HL-60/S4 treated with retinoic acid at 250 ng/mL for 4 days and 3 days (cell line): ENCODE measurements around the gene PEF1.

Source experiments
- in situ Hi-C: fragments of 300-500 bp; cut with MboI; formaldehyde crosslinking; loops from 2 replicates; pipeline ENCODE4 v1.7.0; 2022; ENCODE audit warnings: low sequenced_read_pairs

The PEF1 gene

DNA sequence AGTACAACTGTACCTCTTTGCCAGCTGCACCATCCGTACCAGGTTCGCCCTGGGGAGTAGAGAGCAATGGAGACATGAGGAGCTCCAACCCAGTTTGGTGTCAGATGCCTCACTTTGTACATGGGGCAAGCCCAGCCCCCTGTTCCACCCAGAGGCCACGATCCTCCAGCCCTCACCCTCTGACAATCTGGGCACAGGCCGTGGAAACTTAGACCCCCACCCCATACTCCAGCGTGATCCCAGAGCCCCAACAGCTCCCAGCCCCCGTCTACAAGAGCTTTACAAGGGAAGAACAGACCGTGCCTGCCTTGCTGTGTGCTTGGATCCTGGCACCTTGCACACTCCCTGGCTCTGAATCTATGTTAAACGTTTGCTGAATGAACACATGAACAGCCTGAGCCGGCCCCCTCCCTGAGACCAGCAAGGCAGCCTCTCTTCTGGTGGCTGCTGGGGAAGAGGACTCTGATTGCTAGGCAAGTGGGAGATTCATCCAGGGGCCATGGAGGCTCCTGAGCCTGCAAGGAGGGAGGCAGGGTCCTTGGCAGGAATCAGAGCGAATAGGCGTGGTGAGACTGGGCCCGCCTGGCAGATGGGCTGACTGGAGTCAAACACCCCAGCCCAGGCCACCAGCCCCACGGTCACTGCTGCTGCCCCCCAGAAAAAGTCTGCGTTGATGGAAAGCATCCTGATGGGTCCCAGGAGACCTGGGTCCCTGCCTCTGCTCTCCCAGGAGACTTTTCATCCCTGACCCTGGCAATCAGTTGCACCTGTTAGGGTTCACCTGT is 12.5 kb upstream of the PEF1 start:
- in situ Hi-C loops = loop anchor here (25.0 kb wide), 1 partner anchor 305 kb away; no protein-coding TSS in a partner anchor

DNA sequence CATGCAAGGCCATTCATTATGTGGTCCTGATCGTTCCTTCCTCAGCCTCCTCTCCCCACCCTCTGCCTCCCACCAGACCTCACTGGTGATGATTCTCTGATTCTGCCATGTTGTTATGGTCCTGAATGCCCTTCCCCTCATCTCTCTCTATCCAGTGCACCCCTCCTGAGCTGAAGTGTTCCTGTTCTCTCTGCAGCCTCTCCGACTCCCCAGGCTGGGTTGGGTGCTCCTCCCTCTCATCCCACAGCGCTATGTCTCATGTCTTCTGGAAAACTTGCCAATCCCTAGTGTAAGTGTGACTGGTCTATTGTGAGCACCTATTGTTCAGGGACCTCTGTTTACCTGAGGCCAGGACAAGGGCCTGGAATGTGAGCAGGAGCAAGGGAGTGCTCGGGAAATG is 11.1 kb upstream of the PEF1 start:
- in situ Hi-C loops = loop anchor here (25.0 kb wide), 1 partner anchor 307 kb away; no protein-coding TSS in a partner anchor

DNA sequence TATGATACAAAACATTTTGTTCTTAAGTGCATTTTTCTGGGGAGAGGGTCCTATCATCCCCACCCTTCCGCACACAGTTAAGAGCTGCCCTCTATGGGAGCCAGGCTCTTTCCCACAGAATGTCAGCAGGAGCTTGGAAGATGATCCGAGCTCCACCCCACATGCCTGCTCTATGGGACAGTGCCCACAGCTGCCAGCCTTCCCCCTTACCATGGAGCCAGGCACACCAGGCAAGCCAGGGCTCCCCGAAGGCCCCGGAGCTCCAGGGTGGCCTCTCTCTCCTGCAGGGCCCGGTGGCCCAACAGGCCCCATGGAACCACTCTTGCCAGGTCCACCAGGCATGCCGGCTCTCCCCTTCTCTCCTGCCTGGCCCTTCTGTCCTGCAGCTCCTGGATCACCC is 10.4 kb upstream of the PEF1 start:
- in situ Hi-C loops = loop anchor here (25.0 kb wide), 1 partner anchor 307 kb away; no protein-coding TSS in a partner anchor

DNA sequence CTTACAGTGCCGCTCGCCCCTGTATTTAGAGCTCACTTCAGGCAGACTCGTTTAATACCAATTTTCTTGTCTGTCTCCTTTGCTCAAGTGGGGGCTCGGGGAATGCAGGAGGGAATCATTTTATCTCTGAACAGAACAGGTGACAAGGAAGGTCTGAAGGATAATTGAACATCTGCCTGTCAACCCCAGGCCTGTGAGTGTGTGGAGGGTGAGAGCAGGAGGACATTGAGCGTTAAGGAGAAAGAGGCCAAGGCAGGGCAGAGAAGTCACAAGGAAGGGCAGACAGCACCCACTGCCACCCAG is 9.7 kb upstream of the PEF1 start:
- in situ Hi-C loops = loop anchor here (25.0 kb wide), 1 partner anchor 308 kb away; no protein-coding TSS in a partner anchor

DNA sequence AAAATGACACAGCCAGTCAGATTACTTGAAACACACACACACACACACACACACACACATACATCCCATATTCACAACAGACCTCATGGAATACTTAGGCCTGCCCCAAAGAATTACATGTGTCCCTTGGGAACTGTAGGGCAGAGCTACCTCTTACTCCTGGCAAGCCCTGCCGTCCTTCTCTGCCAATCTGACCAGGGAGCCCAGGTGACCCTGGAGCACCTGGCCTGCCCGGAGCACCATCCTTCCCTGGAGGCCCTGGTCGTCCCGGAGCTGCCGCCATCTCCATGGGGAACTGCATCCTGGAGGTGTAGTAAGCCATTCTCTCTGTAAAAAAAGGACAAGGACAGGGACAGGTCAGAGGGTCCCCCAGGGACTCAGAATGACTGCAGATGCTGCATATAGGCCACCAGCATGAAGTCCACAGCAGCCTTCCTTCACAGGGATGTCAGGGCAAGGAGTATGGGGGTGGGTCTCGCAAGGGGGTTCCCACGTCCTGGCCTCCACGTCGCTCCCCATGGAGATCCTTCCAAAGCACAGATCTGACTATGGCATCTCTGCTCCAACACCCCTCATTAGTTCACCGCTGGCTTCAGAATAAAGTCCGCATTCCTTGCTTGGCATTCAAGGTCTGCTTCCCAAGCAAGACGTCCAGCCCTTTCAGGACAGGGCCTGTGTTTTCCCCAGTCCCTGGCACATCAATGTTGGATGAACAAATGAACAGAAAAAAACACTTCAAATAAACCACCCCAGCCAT is 9.2 kb upstream of the PEF1 start:
- in situ Hi-C loops = loop anchor here (25.0 kb wide), 1 partner anchor 308 kb away; no protein-coding TSS in a partner anchor

DNA sequence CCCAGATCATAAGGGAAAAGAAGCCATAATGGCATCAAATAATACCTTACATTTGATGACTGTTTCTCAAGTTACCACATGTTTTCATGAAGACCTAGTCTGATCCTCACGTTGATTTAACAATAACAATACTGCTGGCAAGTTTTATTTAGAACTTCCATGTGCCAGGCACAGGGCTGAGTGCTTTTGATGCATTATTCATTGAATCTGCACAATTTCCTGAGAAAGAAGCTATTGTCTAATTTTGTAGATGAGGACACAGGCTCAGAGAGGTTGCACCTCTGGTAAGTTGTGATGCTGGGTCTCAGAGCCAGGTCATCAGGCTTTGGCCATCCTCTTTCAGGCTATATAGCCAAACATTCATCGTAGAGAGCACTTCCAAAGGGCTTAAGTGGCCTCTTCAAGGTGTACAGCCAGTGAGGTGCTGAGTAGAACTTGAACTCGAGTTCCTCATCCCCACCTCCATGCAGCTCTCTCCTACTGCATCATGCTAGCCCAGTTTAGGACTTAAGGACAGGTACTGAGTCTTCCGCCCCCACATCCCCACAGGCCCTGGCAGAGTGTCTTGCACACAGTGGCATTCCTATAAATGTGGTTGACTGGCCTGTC is 8.3 kb upstream of the PEF1 start:
- in situ Hi-C loops = loop anchor here (25.0 kb wide), 1 partner anchor 309 kb away; no protein-coding TSS in a partner anchor

DNA sequence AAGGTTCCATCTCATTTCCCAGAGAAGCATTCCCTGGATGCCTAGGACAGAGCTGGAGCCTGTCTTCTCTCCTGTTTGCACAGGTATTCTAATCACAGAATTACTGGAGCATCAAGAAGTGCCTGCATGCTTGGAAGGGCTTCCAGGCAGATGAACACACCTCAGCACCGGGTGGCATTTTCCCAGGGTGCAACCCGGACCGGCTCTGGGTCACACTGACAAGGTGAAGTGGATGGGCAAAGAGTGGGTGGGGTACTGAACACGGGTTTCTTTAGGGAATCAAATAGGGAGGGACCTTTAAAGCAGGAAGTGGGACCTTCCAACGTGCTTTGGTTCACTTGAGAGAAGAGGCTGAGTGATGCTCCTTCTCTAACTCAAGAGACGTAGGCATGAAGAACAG is 7.1 kb upstream of the PEF1 start:
- in situ Hi-C loops = loop anchor here (25.0 kb wide), 1 partner anchor 311 kb away; no protein-coding TSS in a partner anchor

DNA sequence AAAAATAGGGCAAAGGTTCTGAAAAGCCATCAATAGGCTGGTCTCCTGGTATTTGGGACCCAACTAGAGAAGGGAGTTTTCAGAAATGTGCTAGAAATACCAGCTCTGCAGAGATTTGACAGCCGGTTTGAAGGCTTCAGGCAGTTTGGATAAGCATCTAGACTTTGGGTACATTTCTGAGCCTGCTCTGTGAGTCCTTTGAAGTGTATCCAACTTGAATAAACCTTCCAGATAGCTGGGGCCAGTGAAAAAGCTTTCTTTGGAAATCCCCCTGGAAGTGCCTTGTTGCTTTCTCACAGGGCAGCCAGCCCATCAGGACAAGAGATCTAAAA is 6.4 kb upstream of the PEF1 start:
- in situ Hi-C loops = loop anchor here (25.0 kb wide), 1 partner anchor 311 kb away; no protein-coding TSS in a partner anchor

DNA sequence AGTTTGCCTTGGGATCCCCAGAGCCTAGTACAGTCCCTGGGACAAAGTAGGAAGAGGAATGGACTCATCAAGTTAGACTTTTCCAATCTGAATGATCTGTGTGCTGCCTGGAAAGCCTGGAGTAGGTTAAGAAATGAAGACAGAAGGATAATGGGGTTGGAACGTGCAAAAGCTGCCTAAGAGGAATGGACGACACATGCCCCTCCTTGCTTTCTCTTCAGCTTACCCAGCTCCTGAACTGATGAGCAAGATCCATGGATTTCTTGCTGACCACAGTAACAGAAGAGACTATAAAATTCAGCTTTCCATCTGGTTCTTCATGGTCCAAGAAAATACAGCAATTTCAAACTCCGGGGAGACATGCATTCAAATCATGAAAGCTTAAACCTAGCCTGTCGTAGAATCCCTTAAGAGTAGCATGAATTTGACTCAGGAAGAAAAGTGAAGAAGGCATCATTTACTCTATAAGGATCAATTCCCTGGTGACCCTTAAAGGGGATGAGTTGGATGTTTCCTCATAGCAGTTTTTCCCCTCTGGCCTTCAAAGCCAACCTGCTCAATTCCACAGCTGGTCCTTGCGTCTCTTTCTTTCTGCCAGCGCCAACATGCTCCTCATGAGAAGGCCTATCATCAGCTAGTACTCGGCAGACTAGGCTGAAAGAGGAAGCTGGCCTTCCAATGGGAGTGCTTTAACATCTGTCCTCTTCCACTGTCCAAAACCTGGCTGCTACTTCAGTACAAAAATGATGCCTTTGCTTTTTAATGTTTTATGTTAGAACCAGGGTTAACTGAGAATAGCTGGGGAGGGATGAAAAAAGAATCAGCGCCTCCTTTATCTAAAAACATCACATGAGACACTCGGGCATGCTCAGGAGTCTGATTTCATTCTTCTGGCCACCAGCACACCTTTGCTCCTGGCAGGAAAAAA is 5.7 kb upstream of the PEF1 start:
- in situ Hi-C loops = loop anchor here (25.0 kb wide), 1 partner anchor 312 kb away; no protein-coding TSS in a partner anchor

DNA sequence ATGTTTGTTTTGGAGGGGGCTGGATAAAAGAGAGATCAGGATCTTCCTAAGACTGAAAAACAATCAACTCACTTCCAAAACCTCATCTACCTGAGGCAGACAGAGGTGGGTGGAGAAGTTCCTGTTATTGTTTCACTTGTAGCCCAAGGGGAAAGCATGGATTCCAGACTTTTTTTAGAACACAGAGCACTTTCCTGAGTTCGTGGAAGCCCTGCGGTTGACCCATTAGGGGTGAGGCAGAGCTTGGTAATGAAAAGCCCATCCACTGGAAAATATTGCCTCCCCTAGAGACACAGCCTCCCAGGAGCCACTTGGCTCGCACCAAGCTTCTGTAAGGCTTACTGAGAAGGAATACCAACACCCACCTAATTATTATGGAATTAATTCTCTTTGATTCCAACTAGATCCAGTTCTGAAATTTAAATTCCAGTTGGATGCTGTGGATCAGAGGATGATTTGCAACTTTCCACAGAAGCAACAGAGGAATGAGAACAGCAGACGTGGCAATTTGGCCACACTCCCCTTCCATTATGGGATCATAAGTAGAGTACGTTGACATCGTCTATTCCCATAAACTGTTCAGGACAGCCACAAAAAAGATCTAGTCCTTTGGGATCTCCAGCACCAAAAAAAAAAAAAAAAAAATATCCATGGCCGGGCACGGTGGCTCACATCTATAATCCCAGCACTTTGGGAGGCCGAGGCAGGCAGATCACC is 4.1 kb upstream of the PEF1 start:
- in situ Hi-C loops = no loop called here

DNA sequence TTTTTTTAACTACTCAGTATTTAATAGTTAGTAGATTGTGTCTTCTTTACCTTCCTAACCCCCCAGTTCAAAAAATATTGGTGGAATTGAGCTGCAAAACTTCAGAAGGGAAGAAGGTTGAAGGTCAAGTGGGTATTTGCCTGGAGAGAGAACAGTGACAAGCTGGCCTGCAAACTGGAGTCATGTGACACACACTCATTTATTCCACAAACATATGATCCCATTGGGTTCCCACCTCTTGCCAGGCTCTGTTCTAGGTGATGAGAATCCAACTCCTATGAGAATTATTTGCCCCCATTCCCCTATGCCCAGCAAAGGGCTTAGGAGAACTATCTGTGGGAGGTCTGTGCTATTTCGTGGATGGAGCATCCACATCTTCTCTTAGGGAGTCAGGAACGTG is 3.5 kb upstream of the PEF1 start:
- in situ Hi-C loops = no loop called here

DNA sequence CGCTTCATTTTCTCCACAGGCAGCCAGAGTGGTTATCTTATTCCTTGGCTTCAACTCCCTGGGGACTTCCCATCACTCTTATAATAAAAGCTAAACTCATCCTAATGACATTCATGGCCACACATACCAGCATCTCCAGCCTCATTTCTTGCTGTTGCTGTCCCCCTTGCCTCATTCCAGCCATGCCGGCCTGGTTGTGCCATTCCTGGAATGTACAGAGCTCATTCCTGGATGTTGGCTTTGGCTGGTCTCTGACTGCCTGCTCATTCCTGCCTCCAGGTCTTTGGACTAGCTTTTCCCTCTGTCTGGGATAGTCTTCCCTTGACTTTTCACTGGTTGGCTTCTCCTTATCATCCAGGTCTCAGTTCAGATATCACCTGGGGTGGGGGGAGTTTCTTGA is 2.4 kb upstream of the PEF1 start:
- in situ Hi-C loops = no loop called here

DNA sequence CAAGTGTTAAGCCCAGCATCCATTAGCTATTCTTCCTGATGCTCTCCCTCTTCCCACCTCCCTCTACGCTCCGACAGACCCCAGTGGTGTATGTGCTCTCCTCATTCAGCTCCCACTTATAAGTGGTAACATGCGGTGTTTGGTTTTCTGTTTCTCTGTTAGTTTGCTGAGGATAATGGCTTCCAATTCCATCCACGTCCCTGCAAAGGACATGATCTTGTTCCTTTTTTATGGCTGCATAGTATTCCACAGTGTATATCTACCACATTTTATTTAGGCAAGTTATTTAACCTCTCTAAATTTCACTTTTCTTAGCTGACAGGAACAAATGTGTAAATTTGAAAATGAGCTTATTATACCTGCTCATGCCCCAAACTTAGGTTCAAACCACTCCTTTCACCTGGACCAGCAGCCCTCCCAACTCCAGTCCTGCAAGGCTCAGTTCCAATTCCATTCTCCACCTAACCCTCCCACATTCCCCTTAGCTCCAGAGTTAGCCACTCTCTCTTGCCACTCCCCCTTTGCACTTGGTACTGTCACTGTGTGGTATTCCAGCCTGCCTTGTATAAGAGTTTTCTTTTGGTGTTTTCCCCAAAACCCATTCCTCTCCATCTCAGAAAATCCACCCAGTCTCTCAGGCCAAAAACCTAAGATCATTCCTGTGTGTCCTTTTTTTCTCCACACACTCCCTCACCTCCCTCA is 1.7 kb upstream of the PEF1 start:
- in situ Hi-C loops = no loop called here

DNA sequence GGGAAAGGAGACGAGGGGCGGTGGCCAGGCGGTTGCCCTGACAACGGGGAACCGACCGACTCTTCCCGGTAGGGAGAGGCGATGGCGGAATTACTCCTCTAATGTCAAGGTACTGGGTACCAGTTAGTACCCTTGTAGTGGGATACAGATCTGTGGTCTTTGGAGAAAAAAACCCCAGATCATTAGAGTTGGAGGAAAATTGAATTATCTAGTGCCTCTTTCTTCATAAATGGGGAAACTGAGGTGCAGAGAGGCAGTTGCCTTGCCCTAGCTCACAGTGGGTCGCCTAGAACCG is 545 bp upstream of the PEF1 start:
- in situ Hi-C loops = no loop called here

DNA sequence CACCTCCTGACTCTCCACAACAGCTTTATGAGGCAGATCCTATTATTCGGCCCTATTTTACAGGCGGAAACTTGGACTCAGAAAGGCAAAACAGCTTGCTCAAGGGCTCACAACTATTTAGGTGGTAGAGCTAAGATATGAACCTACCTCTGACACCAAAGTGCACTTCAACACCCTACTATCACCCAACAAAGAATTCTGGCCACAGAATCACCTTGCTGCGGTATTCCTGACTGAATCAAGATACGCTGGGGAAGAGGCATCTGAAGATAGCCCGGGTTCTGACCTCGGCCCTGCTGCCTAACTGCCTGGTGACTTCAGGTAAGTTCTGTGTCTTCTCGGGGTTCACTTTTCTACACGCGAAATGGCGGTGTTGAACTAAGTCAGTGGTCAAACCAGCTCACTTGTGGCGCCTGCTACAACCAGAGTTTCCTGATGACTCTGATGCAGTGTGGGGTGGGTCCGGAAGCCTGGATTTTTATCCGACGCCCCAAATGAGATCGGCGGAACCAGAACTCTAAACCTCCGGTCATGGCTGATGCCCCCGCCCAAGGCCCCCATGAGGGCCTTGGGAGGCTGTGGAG is 608 bp downstream of the PEF1 start:
- in situ Hi-C loops = no loop called here

DNA sequence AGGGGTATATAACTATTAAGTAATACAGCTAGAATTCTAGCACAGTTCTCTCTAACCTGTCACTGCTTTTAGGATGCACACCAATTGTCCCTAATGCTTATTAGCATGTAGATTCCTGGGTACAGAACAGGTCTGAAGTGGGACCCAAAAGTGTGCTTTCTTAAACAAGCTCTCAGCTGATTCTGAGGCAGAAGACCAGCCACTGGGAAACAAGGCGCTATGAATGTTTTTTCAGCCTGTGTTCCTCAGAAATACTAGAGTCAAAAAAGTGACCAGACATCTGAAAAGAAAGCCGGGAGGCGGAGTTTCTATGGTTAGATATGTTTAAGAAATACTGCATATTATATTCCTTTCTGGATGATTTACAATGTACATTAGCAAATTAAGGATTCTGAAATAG is 1.8 kb downstream of the PEF1 start:
- in situ Hi-C loops = no loop called here

DNA sequence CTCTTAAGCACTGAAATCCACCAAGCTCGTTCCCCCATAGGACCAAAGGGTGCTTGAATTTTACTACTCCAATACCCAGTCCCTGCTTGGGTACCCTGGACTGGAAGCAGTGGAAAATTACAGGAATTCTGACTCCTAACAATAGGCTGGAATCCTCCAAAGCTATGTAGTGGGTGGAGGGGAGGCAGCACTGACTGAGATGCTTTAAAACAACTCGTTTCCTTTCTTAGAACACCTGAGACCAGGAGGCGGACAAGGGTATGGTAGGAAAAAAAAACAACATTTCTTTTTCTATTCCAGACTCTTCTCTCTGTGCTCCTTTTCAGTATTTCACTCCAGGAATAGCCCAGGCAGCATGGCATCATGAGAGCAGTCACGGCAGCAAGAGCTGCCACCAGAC is 2.3 kb downstream of the PEF1 start:
- in situ Hi-C loops = no loop called here

DNA sequence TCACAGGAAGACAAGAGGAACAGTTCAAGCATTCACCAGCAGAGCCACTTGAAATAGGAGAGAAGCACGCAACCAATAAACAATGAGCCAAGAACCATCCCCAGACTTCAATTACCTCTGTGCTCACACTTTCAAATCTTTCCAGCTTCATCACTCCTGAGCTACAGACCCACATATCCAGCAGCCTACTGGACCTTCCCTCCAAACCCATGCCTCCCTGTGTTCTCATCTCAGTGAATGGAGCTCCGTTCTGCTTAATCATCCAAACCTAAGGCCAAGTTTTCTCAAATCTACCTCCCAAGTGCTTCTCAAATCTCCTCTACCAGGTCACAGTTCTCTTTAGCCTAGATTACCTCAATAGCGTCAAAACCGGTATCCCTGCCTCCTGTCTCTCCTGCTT is 3.7 kb downstream of the PEF1 start:
- in situ Hi-C loops = no loop called here

DNA sequence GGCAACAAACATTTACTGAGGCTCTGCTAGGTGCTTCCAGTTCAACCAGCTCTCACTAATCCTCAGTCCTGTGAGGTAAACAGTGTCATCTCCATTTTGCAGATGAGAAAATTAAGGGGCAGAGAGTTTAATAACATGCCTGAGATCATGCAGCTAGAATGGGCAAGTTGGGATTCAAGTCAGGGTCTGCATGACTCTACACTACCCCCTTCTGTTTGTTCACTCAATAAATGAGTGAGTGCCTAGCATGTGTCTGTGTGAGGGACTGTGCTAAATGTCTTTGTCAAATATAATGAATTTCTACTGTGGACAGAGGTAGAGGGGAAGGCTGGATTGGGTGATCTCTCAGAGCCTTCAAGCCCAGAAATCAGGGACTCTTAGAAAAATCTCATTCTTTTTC is 4.5 kb downstream of the PEF1 start:
- in situ Hi-C loops = no loop called here
